GM18499 (cell line): ENCODE measurements around the gene PCDHGB6.
"Not testable (repeated sequence)": the region's sequence is repeated elsewhere in the genome, so short reads cannot be mapped to it uniquely, and the experiment has no call there.

Experiments used
- ATAC-seq: cut with Tn5 transposase; IDR thresholded peaks from one replicate; pipeline ENCODE4 v1.9.1; 2021; ENCODE audit warnings: moderate number of reproducible peaks; ENCODE audit not compliant: insufficient read depth, unreplicated experiment

Gene PCDHGB6

DNA sequence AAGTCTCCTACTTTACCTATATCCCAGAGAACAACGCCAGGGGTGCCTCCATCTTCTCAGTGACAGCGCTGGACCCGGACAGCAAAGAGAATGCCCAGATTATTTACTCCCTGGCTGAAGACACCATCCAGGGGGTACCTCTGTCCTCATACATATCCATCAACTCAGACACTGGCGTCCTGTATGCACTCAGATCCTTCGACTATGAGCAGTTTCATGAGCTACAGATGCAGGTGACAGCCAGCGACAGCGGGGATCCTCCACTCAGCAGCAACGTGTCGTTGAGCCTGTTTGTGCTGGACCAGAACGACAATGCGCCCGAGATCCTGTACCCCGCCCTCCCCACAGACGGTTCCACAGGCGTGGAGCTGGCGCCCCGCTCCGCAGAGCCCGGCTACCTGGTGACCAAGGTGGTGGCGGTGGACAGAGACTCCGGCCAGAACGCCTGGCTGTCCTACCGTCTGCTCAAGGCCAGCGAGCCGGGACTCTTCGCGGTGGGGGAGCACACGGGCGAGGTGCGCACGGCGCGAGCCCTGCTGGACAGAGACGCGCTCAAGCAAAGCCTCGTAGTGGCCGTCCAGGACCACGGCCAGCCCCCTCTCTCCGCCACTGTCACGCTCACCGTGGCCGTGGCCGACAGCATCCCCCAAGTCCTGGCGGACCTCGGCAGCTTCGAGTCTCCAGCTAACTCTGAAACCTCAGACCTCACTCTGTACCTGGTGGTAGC lies 6.9 kb downstream of the PCDHGB6 start:
- ATAC-seq: not testable (repeated sequence)

DNA sequence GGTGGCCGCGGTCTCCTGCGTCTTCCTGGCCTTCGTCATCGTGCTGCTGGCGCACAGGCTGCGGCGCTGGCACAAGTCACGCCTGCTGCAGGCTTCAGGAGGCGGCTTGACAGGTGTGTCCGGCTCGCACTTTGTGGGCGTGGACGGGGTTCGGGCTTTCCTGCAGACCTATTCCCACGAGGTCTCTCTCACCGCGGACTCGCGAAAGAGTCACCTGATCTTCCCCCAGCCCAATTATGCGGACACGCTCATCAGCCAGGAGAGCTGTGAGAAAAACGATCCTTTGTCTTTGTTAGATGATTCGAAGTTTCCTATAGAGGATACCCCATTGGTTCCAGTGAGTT lies 7.4 kb downstream of the PCDHGB6 start:
- not testable (repeated sequence) for ATAC-seq

DNA sequence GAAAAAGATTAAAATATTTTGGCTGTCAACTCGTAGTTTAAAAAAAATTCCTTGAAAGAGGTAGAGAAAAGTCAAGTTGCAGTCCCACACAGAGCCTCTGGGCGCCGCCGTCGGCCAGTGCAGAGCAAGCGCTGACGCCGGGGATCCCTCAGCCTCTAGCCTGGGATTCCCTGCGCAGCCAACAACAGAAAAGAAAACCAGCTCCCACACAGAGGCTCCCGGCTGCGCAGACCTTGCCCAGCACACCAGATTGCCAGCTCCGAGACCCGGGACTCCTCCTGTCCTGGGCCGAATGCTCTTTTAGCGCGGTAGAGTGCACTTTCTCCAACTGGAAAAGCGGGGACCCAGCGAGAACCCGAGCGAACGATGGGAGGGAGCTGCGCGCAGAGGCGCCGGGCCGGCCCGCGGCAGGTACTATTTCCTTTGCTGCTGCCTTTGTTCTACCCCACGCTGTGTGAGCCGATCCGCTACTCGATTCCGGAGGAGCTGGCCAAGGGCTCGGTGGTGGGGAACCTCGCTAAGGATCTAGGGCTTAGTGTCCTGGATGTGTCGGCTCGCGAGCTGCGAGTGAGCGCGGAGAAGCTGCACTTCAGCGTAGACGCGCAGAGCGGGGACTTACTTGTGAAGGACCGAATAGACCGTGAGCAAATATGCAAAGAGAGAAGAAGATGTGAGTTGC lies 9.8 kb downstream of the PCDHGB6 start, which contains the start of gene PCDHGB7:
Gene PCDHGB7 (plus strand): TSS at position 184 of the 679 bp plus-strand sequence. CDS start 183 bp downstream, at position 367.
- ATAC-seq: not testable (repeated sequence)

DNA sequence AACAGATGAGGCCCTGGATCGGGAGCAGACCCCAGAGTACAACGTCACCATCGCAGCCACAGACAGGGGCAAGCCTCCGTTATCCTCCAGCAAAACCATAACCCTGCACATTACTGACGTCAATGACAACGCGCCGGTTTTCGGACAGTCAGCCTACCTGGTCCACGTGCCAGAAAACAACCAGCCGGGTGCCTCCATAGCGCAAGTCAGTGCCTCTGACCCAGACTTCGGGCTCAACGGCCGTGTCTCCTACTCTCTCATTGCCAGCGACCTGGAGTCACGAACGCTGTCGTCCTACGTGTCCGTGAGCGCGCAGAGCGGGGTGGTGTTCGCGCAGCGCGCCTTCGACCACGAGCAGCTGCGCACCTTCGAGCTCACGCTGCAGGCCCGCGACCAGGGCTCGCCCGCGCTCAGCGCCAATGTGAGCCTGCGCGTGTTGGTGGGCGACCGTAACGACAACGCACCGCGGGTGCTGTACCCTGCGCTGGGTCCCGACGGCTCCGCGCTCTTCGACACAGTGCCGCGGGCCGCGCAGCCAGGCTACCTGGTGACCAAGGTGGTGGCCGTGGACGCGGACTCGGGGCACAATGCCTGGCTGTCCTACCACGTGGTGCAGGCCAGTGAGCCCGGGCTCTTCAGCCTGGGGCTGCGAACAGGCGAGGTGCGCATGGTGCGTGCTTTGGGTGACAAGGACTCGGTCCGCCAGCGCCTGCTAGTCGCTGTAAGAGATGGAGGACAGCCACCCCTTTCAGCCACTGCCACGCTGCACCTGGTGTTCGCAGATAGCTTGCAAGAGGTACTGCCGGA lies 11.5 kb downstream of the PCDHGB6 start:
- ATAC-seq: no peak

DNA sequence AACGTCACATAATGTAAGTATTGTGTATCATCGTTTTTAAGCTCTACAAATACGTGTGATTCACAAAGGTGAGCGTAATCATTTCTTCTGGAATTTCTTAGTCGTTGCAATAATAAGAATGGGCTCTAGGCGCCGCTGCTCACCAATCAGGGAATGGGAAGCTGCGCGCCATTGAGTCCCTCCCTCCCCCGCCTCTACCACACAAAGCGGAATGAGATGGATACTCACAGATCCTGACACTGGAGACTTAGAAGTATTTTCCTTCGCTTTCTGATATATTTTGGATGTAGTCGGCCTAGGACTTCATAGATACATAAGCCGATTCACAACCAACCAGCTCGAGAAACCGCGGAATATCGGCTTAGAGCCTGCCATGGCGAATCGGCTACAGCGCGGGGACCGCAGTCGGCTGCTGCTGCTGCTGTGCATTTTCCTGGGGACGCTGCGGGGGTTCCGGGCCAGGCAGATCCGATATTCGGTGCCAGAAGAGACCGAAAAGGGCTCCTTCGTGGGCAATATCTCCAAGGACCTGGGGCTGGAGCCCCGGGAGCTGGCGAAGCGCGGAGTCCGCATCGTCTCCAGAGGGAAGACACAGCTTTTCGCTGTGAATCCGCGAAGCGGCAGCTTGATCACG lies 13.2 kb downstream of the PCDHGB6 start, which contains the start of gene PCDHGA11:
Gene PCDHGA11 (plus strand): TSS at position 197 of the 634 bp plus-strand sequence. CDS start 177 bp downstream, at position 374.
- ATAC-seq: no peak

DNA sequence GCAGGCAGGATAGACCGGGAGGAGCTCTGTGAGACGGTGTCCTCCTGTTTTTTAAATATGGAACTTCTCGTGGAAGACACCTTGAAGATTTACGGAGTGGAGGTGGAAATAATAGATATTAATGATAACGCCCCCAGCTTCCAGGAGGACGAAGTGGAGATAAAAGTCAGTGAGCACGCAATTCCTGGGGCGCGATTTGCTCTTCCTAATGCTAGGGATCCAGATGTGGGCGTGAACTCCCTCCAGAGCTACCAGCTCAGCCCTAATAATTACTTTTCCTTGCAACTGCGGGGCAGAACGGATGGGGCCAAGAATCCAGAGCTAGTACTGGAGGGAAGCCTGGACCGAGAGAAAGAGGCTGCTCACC lies 13.7 kb downstream of the PCDHGB6 start:
- no peak for ATAC-seq

DNA sequence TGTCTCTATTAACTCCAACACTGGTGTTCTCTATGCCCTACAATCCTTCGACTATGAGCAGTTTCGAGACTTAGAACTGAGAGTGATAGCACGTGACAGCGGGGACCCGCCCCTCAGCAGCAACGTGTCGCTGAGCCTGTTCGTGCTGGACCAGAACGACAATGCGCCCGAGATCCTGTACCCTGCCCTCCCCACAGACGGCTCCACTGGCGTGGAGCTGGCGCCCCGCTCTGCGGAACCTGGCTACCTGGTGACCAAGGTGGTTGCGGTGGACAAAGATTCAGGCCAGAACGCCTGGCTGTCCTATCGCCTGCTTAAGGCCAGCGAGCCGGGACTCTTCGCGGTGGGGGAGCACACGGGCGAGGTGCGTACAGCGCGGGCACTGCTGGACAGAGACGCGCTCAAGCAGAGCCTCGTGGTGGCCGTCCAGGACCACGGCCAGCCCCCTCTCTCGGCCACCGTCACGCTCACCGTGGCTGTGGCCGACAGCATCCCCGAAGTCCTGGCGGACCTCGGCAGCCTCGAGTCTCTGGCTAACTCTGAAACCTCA lies 15.0 kb downstream of the PCDHGB6 start:
- no peak for ATAC-seq

DNA sequence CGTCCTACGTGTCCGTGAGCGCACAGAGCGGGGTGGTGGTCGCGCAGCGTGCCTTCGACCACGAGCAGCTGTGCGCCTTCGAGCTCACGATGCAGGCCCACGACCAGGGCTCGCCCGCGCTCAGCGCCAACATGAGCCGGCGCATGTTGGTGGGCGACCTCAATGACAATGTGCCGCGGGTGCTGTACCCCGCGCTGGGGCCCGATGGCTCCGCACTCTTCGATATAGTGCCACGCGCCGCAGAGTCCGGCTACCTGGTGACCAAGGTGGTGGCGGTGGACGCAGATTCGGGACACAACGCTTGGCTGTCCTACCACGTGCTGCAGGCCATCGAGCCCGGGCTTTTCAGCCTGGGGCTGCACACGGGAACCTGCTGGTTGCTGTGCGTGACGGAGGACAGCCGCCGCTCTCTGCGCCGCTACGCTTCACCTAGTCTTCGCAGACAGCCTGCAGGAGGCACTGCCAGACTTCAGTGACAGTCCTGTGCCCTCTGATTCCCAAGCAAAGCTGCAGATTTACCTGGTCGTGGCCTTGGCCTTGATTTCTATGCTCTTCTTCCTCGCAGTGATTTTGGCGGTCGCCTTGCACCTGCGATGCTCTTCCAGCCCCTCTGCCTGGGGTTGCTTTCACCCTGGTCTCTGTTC lies 20.1 kb downstream of the PCDHGB6 start:
- ATAC-seq: no peak

DNA sequence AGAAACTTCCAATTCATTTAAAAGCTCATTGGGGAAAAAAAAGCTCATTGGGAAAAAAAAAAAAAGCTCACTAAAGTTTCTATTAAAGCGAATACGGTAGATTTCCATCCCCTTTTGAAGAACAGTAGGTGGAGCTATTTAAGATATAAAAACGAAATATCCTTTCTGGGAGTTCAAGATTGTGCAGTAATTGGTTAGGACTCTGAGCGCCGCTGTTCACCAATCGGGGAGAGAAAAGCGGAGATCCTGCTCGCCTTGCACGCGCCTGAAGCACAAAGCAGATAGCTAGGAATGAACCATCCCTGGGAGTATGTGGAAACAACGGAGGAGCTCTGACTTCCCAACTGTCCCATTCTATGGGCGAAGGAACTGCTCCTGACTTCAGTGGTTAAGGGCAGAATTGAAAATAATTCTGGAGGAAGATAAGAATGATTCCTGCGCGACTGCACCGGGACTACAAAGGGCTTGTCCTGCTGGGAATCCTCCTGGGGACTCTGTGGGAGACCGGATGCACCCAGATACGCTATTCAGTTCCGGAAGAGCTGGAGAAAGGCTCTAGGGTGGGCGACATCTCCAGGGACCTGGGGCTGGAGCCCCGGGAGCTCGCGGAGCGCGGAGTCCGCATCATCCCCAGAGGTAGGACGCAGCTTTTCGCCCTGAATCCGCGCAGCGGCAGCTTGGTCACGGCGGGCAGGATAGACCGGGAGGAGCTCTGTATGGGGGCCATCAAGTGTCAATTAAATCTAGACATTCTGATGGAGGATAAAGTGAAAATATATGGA lies 22.7 kb downstream of the PCDHGB6 start, which contains the start of gene PCDHGA12:
Gene PCDHGA12 (plus strand): TSS at position 176 of the 782 bp plus-strand sequence. CDS start 253 bp downstream, at position 429.
- ATAC-seq: peak; percentile 86

DNA sequence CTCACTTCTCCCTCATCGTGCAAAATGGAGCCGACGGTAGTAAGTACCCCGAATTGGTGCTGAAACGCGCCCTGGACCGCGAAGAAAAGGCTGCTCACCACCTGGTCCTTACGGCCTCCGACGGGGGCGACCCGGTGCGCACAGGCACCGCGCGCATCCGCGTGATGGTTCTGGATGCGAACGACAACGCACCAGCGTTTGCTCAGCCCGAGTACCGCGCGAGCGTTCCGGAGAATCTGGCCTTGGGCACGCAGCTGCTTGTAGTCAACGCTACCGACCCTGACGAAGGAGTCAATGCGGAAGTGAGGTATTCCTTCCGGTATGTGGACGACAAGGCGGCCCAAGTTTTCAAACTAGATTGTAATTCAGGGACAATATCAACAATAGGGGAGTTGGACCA lies 23.5 kb downstream of the PCDHGB6 start:
- ATAC-seq: no peak

DNA sequence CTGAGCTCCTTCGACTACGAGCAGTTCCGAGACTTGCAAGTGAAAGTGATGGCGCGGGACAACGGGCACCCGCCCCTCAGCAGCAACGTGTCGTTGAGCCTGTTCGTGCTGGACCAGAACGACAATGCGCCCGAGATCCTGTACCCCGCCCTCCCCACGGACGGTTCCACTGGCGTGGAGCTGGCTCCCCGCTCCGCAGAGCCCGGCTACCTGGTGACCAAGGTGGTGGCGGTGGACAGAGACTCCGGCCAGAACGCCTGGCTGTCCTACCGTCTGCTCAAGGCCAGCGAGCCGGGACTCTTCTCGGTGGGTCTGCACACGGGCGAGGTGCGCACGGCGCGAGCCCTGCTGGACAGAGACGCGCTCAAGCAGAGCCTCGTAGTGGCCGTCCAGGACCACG lies 24.5 kb downstream of the PCDHGB6 start:
- not testable (repeated sequence) for ATAC-seq

DNA sequence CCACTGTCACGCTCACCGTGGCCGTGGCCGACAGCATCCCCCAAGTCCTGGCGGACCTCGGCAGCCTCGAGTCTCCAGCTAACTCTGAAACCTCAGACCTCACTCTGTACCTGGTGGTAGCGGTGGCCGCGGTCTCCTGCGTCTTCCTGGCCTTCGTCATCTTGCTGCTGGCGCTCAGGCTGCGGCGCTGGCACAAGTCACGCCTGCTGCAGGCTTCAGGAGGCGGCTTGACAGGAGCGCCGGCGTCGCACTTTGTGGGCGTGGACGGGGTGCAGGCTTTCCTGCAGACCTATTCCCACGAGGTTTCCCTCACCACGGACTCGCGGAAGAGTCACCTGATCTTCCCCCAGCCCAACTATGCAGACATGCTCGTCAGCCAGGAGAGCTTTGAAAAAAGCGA lies 24.9 kb downstream of the PCDHGB6 start:
- ATAC-seq: not testable (repeated sequence)

DNA sequence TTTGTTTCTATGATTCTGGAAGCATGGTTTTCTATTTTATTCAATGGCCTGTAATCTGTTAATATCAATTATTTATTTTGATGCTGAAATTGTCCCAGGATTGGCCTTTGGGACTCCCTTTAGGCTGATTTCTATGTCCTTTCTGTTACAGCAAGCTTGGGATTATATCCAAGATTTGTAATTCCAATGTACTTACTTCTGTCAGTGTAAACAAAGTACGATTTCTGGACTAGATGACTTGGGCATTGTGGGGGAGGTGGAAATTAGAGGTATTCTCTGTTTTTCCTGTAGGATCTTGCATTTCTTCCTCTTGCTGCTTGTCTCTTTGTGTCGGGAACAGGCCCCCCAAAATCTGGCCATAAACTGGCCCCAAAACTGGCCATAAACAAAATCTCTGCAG lies 26.2 kb downstream of the PCDHGB6 start:
- ATAC-seq: no peak

DNA sequence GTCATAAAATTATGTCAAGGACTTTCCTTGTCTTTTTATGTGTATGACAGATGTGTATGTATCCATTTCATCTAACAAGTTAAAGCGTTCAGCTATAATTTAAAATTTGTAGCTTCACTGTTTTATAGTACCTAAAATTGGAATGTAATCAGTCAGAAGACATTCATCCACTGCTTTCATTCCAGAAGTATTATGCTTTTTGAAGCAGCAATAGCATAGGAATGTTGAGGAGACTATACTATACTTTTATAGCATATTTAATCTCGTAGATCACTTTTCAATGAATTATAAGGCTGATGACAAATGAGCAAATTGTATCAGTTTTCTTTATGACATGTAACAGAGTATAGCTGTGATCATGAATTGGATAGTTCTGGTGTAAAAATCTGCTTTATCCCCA lies 29.4 kb downstream of the PCDHGB6 start:
- ATAC-seq: no peak

DNA sequence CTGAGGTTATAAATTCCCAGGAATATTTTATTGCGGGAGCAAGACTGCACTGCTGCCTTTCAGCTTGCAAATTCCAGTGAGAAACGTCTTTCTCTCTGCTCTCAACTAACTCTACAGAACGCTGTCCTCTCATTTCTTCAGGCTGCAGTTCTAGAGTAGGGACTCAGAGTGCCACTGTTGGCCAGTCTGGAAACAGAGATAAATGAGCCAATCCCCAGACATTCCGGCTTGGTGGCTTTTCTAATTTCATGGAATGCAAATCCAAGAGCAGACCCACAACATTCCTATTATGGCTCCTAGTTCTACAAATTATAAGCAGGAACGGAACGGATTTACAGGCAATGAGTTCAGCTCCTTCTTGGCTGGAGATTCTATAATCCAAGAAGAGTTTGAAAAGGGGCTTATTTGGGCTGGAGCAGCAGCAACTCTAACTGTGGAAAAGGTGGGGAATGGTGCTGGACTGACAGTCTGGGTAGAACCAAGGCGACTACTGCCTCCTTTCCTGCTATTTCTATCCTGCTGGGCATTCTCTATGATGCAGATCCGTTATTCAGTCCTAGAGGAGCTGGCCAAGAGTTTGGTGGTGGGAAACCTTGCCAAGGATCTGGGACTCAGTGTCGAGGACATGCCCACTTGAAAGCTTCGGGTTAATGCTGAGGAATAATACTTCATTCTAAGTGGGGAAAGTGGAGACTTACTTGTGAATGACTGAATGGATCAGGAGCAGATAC lies 31.8 kb downstream of the PCDHGB6 start:
- no peak for ATAC-seq

DNA sequence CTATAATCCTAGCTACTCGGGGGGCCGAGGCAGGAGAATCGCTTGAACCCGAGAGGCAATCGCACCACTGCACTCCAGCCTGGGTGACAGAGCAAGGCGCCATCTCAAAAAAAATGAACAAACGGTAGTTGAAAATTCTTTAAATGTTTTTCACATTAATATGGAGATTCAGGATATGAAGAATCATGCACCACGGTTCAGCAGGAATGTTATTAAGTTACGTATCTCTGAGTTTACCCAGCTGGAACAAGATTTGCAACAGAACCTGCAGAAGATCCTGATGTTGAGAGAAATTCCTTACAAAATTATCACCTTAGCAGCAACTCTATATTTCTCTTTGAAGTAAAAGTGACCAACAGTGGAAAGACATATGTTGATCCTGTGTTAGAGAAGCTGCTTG lies 32.5 kb downstream of the PCDHGB6 start:
- ATAC-seq: no peak

DNA sequence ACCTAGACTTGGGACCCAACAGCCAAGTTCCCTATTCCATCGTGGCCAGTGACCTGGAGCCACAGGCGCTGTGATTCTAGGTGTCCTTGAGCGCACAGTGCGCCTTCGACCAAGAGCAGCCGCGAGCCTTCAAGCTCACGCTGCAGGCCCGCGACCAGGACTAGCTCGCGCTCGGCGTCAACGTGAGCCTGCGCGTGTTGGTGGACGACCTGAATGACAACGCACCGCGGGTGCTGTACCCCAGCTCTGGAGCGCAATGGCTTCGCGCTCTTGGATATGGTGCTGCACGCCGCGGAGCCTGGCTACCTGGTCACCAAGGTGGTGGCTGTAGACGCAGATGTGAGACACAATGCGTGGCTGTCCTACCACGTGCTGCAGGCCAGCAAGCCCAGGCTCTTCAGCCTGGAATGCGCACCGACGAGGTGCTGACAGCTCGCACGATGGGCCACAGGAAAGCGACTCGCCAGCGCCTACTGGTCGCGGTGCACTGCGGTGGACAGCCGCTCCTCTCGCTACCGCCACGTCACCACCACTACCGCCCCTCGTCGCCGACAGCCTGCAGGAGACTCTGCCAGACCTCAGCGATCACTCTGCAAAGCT lies 33.9 kb downstream of the PCDHGB6 start:
- ATAC-seq: no peak
